Liver (tissue), 3 donors: ENCODE data around the gene TNFRSF21.

ENCODE experiments used
- FOXA1 ChIP-seq: IDR thresholded peaks from 2 replicates; pipeline ENCODE4 v1.6.1; 2016; ENCODE audit warnings: antibody characterized with exemption
- GABPA ChIP-seq, 2 donors: IDR thresholded peaks in 1 of 2; conservative IDR thresholded peaks in 1 of 2; 2 replicates each; pipeline ENCODE4 v1.6.1; 2016; ENCODE audit warnings: antibody characterized with exemption in 2 of 2, mild to moderate bottlenecking in 1 of 2, moderate library complexity in 1 of 2
- JUND ChIP-seq, 2 donors: IDR thresholded peaks; 2 replicates each; pipeline ENCODE4 v1.6.1; 2016; ENCODE audit warnings: antibody characterized with exemption in 2 of 2
- TAF1 ChIP-seq: conservative IDR thresholded peaks from 2 replicates; pipeline ENCODE4 v1.6.1; 2016; ENCODE audit warnings: antibody characterized with exemption, mild to moderate bottlenecking
- ZBTB33 ChIP-seq: IDR thresholded peaks from 2 replicates; pipeline ENCODE4 v1.6.1; 2016; ENCODE audit warnings: antibody characterized with exemption
- TF ChIP-seq, protein P1 (sequence below): fragments of 150-350 bp; IDR thresholded peaks from 2 replicates; pipeline ENCODE4 v1.5.1; 2017; ENCODE audit warnings: improper control_type of control experiment, low read depth, low read length; ENCODE audit not compliant: missing input control
- TF ChIP-seq, protein P2 (sequence below): IDR thresholded peaks from 2 replicates; pipeline ENCODE4 v1.6.1; 2016; ENCODE audit warnings: antibody characterized with exemption, mild to moderate bottlenecking
- donor health status: healthy.
- donor health status: healthy.

DNA sequence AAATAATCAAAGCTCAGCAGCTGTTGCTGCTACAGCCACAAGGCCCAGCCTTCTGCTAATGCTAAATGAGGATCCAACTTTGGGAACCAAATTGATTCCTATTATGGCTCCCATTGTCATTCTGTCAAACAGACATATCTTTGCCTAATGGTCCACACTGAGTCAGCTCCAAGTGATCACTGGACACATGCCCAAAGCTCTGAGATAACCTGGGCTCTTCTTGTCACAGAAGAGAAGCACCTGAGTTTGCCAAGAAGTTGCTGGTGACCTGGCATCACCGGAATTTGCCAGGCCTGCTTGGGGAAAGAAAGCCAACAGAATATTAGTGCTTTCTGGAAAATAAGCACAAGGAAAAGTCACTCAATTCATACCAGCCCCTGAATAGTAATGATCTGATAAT is 5.8 kb downstream of the TNFRSF21 start:
- TF ChIP-seq TAF1: no peak
- no peak for TF ChIP-seq ZBTB33
- TF ChIP-seq, protein P1, sequence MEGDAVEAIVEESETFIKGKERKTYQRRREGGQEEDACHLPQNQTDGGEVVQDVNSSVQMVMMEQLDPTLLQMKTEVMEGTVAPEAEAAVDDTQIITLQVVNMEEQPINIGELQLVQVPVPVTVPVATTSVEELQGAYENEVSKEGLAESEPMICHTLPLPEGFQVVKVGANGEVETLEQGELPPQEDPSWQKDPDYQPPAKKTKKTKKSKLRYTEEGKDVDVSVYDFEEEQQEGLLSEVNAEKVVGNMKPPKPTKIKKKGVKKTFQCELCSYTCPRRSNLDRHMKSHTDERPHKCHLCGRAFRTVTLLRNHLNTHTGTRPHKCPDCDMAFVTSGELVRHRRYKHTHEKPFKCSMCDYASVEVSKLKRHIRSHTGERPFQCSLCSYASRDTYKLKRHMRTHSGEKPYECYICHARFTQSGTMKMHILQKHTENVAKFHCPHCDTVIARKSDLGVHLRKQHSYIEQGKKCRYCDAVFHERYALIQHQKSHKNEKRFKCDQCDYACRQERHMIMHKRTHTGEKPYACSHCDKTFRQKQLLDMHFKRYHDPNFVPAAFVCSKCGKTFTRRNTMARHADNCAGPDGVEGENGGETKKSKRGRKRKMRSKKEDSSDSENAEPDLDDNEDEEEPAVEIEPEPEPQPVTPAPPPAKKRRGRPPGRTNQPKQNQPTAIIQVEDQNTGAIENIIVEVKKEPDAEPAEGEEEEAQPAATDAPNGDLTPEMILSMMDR: no peak
- TF ChIP-seq, protein P2, sequence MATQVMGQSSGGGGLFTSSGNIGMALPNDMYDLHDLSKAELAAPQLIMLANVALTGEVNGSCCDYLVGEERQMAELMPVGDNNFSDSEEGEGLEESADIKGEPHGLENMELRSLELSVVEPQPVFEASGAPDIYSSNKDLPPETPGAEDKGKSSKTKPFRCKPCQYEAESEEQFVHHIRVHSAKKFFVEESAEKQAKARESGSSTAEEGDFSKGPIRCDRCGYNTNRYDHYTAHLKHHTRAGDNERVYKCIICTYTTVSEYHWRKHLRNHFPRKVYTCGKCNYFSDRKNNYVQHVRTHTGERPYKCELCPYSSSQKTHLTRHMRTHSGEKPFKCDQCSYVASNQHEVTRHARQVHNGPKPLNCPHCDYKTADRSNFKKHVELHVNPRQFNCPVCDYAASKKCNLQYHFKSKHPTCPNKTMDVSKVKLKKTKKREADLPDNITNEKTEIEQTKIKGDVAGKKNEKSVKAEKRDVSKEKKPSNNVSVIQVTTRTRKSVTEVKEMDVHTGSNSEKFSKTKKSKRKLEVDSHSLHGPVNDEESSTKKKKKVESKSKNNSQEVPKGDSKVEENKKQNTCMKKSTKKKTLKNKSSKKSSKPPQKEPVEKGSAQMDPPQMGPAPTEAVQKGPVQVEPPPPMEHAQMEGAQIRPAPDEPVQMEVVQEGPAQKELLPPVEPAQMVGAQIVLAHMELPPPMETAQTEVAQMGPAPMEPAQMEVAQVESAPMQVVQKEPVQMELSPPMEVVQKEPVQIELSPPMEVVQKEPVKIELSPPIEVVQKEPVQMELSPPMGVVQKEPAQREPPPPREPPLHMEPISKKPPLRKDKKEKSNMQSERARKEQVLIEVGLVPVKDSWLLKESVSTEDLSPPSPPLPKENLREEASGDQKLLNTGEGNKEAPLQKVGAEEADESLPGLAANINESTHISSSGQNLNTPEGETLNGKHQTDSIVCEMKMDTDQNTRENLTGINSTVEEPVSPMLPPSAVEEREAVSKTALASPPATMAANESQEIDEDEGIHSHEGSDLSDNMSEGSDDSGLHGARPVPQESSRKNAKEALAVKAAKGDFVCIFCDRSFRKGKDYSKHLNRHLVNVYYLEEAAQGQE: no peak
- TF ChIP-seq FOXA1: no peak
- no peak for TF ChIP-seq JUND (IDR thresholded peaks at IDR 0.05)
- TF ChIP-seq GABPA (IDR thresholded peaks at IDR 0.05 in 1 of 2, conservative IDR thresholded peaks at IDR 0.05 in 1 of 2): no peak
